ENCODE results near the gene PDS5B.

PDS5B gene

DNA sequence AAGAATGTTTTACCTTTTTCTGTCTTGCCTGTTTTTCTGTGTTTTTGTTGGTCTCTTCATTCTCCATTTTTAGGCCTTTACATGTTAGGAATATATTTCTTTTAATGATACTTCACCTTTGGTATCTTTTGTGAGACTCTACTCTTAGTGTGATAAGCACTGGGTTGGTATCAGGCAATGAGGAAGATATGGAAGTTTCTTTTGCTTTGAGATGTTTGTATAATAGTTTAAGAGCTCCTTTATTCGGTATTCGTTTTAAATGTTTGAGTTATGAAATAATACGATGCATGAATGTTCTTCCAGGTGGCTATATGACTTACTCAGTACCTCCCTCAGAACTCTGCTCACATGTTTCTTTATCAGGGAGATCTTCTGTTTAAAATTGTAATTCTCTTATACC, 144.8 kb downstream of the PDS5B start:
- no peak for DNase-seq

DNA sequence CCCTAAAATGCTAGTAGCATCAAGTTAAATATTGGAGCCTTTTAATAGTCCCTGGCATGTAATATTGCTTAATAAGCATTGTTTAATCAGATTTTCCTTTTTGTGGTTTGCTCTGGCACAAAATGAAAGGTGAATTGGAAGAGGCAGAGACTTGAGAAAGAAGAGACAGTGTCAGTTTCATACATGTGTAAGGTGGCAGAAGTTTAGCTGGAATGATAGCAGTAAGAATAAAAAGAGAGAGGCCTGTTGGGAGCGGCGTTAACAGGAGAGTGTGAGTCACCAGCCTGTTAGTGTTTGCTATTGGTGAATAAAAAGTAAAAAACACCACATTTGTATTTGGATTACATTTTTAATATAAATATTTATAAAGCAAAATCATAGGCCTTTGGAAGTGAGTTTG, 145.3 kb downstream of the PDS5B start:
- DNase-seq: no peak

DNA sequence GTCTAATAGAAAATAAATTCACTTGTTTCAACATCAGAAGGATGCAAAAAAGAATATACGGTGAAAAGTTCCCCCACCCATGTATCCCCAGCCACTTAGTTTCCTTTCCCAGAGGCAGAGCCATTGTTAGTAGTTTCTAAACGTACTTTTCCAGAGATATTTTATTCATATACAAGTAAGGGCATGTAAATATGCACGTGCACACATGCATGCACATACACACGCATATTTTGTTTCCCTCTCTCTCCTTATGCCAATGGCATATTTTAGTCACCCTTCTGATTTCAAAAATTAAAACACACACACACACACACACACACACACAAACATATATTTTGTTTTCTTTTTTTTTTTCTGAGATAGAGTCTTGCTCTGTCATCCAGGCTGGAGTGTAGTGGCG, 147.4 kb downstream of the PDS5B start:
- DNase-seq: no peak

GRCh38 chr13:32734511-32734910, 148.3 kb downstream of the PDS5B start:
- DNase-seq: no peak

DNA sequence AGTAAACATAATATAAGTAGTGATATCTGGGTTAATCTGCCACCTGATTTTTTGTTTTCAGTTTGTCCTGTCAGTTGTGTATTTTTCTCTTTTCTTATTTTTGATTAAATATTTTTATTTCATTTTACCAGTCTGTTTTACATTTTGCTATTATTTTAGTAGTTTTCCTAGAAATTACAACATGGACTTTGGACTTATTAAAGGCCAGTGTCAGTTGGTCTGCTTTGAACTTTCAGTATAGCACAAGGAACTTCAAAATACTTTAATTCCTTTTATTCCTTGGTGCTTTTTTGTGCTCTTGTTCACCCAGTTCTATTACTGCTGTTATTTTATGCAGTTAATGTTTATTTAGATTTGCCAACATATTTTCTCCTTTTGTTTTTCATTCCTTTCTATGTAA, 149.6 kb downstream of the PDS5B start:
- no peak for DNase-seq

DNA sequence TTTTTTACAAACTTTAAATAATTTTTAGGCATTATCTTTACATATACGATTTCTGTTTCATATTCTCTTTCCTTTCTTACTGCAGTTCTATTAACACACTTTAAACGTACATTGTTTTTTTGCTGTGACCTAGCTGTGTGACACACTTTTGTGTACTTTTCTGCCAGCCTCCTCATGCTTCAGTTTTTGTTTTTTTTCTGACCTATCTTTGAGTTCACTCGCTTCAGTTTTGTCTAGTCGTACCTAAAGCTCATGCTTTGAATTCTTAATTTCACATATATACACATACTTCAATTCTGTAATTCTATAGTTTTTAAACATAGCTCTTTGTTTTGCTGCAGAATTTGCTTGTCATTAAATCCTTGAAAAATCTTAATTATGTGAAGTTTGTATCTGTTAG, 150.4 kb downstream of the PDS5B start:
- no peak for DNase-seq

- no peak for DNase-seq
These were observed 150.9 kb downstream of the PDS5B start for GRCh38 chr13:32737111-32737571.

DNA sequence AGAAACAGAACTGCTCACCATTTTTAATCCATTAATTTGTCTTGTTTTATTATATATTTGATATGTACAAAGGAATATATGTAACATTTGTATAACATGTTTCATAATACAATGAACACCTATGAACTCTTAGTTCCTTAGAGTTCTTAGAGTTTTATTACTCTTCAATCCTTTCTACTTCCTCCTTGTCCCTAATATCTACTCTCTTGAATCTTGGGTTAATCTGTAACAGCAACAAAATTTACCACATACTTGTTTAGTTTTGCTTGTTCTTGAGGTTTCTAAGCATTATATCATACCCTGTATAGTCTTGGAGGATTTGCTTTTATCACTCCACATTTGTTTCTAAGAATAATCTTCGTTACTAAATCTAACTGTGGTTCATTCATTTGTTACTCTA, 151.4 kb downstream of the PDS5B start:
- DNase-seq: no peak

- no peak for DNase-seq
These were observed 159.3 kb downstream of the PDS5B start for GRCh38 chr13:32745509-32745908.

DNA sequence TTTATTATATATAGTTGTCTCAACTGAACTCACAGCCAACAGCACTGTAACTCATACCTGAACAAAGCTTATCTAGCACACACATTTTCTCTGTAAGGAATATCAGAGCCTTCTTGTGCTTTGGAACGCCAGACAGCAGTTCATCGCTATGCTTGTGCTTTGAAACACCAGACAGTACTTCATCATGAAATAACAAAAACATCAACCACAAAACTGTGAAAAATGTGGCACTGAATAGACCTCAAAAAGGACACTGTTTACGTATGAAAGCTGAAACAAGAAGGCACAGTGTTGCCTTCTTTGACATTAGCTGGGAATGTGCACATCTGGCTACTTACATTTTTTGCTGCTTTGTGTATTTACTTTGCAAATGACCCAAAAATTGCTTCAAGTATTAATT, 160.2 kb downstream of the PDS5B start:
- no peak for DNase-seq

DNA sequence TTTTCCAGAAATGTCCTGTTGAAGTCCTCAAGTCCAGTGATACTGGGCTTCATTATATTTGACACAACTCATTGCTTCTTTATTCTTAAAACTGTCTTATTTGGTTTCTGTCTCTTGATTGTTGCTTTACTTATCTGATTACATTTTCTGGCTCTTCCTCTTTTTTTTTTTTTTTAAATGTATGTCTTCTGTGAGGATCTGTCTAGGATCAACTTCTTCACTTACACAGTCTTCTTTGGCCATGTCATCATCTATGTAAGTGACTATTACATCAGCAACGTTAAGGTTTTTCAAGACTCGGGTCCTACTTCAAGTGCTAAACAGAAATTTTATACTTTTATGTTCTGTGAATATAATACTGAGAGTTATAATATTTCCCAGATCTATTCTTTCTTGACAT, 162.1 kb downstream of the PDS5B start:
- DNase-seq: no peak

DNA sequence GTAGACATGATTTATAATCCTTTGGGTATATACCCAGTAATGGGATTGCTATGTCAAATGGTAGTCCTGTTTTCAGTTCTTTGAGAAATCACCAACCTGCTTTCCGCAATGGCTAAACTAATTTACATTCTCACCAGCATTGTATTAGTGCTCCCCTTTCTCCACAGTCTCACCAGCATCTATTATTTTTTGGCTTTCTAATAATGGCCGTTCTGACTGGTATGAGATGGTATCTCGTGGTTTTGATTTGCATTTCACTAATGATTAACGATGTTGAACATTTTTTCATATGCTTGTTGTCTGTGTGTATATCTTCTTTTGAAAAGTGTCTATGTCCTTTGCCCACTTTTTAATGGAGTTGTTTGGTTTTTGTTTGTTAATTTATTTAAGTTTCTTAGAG, 165.1 kb downstream of the PDS5B start:
- DNase-seq: no peak

DNA sequence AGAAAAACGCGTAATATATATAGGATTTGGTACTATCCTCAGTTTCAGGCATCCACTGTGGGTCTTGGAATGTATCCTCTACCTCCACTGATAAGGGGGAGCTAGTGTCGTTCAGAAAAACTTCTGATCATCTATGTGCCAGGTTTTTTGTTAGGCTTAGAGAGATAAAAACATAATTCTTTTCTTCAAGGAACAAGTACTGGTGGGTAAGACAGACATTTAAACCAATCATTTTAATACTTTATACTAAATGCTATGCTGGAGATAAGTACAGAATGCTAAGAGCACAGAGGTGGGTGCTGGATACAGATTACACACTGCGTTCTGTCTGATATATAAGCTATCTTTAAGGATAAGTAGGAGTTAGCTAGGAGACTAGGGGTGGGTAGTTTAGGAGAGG, 166.1 kb downstream of the PDS5B start:
- no peak for DNase-seq

DNA sequence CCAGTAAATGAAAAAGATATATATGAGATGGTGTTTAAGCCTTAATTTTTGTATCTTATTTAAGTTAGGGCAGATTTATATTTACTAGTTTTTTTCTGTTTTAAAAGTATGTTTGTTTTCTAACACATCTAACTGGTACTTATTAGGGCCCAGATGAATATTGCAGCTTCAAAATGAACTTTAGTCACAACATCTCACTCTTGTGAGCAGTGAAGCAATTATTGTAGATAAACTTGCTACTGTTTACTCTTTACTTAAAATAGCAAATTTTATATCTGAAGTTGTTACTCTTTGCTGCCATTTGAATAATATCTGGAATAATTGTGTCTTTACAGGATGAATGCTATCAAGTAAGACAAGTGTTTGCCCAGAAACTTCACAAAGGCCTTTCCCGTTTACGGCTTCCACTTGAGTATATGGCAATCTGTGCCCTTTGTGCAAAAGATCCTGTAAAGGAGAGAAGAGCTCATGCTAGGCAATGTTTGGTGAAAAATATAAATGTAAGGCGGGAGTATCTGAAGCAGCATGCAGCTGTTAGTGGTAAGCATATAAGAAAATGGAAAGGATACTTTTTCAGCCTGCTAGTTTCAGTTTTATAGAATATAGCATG, 166.8 kb downstream of the PDS5B start:
- DNase-seq: no peak

GRCh38 chr13:32754179-32754578, 167.9 kb downstream of the PDS5B start:
- no peak for DNase-seq

DNA sequence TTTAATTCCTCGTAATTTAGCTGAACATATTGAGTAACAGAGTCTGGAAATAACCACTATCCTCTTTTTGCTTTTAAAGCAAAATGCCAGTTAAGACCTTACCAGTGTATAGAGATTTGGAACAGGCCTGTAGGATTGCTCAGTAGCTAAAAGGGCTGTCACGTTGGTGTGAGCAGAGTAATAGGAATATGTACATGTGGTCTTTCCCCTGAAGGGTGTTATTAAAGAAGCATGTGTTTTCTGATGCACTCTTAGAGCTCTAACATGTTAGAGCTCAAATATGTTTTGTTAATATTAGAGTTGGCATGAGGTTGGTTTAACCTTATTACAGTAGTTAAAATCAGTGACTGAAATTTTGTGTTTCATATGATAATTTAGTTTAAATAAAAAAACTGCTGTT, 172.9 kb downstream of the PDS5B start:
- DNase-seq: no peak

DNA sequence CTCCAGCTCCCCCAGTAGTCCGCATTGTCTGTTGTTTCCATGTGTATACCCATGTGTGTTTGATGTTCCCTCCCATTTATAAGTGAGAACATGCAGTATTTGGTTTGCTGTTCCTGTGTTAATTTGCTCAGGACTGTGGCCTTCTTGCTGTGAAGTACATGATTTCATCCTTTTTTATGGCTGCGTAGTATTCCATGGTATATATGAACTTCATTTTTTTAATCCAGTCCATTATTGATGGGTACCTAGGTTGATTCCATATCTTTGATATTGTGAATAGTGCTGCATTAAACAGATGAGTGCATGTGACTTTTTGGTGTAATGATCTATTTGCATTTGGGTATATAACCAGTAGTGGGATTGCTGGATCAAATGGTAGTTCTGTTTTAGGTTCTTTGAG, 175.2 kb downstream of the PDS5B start:
- DNase-seq: no peak

- DNase-seq: no peak
These were observed 192.9 kb downstream of the PDS5B start for GRCh38 chr13:32779119-32779518.

- DNase-seq: no peak
These were observed 195.7 kb downstream of the PDS5B start for GRCh38 chr13:32781906-32782305.

DNA sequence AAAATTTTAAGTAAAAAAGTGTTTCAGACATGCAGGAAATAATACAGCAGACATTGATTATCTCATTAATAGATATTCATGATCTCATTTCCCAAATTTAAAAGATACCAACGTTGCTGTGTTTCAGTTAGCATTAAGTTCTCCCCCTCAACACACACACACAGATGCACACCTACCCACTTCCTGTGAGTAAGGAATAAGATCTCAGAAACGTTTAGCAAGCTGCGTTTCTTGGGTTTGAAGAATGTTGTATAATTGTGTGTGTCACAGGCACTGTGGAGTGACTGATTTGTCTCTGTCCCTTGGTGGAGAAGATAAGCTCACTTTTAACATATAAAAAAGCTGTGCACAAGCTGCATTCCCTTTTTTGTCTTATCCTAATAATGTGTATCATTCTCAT, 196.8 kb downstream of the PDS5B start:
- DNase-seq: no peak

DNA sequence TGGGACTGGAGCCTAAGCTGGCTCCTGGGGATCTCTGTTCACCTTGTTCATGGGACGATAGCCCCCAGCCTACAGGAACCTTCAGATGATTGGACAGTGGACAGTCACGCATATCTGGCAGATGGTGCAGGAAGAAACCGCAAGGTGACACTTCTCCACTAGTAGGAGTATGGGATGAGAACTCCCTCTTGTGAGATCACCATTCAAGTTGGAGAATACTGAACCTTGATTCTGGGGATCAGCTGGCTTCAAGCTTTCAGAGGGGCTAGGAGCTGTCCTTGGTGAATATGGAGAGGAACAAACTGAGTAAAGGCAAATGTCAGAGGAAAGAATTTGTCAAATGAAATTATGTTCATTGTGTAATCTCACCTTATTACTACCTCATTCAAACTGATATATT, 204.5 kb downstream of the PDS5B start:
- DNase-seq: no peak

DNA sequence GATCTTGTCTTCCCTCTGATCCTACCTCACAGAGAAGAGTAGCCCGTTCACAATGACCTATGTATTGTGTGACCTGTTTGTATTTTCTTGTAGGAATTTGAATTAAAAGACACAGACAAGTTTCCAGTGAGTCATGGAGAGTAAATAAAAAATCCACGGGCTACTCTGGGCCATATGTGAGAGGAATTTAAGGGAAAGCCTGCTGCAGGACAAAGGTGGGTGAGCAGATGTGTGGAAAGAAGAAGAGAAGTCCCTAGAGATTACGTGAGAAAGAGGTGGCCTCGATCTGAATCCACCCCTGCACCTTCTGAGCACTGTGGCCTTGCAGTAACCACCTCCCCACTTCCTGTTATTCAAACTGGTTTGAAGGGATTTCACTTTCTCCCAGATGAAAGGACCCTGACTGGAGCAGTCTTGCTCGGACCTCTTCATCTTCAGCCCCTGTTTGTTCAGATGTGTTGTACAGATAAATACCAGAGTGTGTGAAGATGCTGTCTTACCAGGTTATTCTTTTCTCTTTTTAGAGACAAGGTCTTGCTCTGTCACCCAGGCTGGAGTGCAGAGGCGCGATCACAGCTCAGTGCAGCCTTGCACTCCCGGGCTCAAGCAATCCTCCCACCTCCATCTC, 205.4 kb downstream of the PDS5B start:
- no peak for DNase-seq

DNA sequence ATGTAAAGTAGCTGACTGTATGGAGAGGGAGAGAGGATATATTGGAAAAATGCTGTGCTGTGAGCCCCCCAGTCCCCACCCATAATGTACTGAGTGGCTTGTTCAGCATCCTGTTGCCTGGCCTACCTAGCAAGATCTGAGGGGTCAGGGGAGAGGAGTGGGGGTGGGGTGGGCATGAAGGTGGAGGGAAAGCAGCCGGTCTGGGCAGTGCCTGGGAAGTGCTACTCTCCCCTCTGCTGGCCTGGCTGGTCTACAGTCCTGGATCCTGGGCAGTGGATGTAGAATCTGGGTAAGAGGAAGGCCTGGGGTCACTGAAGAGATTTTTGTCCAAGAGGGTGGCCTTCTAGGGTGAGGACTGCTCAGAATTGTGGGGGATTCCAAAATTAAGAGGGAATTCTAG, 210.5 kb downstream of the PDS5B start:
- no peak for DNase-seq

GRCh38 chr13:32802159-32802558, 215.9 kb downstream of the PDS5B start:
- no peak for DNase-seq

DNA sequence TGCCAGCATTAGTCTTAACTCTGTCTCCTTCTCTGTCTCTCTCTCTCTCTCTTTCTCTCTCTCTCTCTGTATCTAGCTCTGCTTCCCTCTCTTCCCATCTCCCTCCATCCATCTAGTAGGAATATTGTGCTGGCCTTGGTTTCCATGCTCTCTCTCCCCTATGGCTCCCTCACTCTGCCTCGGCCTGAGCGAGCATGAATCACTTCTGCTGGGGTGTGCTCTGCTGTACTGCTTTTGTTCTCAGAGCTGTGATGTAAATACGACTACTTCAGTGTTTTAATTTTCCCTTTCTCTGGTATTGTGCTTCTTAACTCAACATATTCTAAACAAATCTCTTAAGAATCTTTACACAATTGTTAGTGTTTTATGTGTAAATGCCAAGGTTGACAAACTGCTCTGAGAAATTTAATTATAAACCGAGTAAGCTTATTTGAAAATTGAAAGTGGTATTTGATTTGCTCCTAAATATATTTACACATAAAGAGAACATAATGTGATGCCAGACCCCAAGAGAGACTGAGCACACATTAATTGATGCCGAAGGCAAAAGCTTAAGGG, 218.5 kb downstream of the PDS5B start:
- DNase-seq: no peak
